ENCODE measurements around the gene GARRE1.
"Not testable (repeated sequence)": the region's sequence is repeated elsewhere in the genome, so short reads cannot be mapped to it uniquely, and the experiment has no call there.

GARRE1 gene

GRCh38 chr19:34232566-34233481 lies 21.5 kb upstream of the GARRE1 start:
- peaks cover 25% of the 10 kb centered on the region for H3K4me1 ChIP-seq (ENCODE audit: control insufficient read depth, insufficient read depth, low read length, unreplicated experiment)
- no peaks in the 10 kb centered on the region for H3K79me2 ChIP-seq (ENCODE audit: control insufficient read depth, insufficient read depth, low read length, unreplicated experiment)
- H3K4me3 ChIP-seq (ENCODE audit: low read depth, low read length): peak overlapping the region; percentile 68
- H3K27me3 ChIP-seq (ENCODE audit: insufficient read depth, low read length): no peaks in the 10 kb centered on the region
- peak overlapping the region; percentile 69 for H3K27ac ChIP-seq (ENCODE audit: low read depth, low read length)
- H2AFZ ChIP-seq (ENCODE audit: low read length, unreplicated experiment): no peak overlapping the region
- H3K36me3 ChIP-seq (ENCODE audit: insufficient read depth, low read length): peaks cover 11% of the 10 kb centered on the region

- Histone ChIP-seq H3K27ac (ENCODE audit: low read depth, low read length) (no peak overlapping the region), H3K36me3 (ENCODE audit: insufficient read depth, low read length) (no peaks in the 10 kb centered on the region), H3K4me1 (ENCODE audit: control insufficient read depth, insufficient read depth, low read length, unreplicated experiment) (peaks cover 20% of the 10 kb centered on the region), H3K79me2 (ENCODE audit: control insufficient read depth, insufficient read depth, low read length, unreplicated experiment) (no peaks in the 10 kb centered on the region), H3K4me3 (ENCODE audit: low read depth, low read length) (no peak overlapping the region), H3K27me3 (ENCODE audit: insufficient read depth, low read length) (no peaks in the 10 kb centered on the region), H2AFZ (ENCODE audit: low read length, unreplicated experiment) (no peak overlapping the region)
Observed at GRCh38 chr19:34235425-34235940, 18.9 kb upstream of the GARRE1 start.

GRCh38 chr19:34236035-34236987 lies 18.0 kb upstream of the GARRE1 start:
- Histone ChIP-seq H3K27me3 (ENCODE audit: insufficient read depth, low read length) (no peaks in the 10 kb centered on the region), H3K36me3 (ENCODE audit: insufficient read depth, low read length) (no peaks in the 10 kb centered on the region), H3K4me3 (ENCODE audit: low read depth, low read length) (no peak overlapping the region), H2AFZ (ENCODE audit: low read length, unreplicated experiment) (no peak overlapping the region), H3K27ac (ENCODE audit: low read depth, low read length) (no peak overlapping the region), H3K79me2 (ENCODE audit: control insufficient read depth, insufficient read depth, low read length, unreplicated experiment) (no peaks in the 10 kb centered on the region), H3K4me1 (ENCODE audit: control insufficient read depth, insufficient read depth, low read length, unreplicated experiment) (peaks cover 17% of the 10 kb centered on the region)

GRCh38 chr19:34237283-34237682 lies 17.1 kb upstream of the GARRE1 start:
- no peak overlapping the region for H3K4me3 ChIP-seq (ENCODE audit: low read depth, low read length)
- no peak overlapping the region for H3K27ac ChIP-seq (ENCODE audit: low read depth, low read length)
- H3K4me1 ChIP-seq (ENCODE audit: control insufficient read depth, insufficient read depth, low read length, unreplicated experiment): peaks cover 12% of the 10 kb centered on the region
- H3K36me3 ChIP-seq (ENCODE audit: insufficient read depth, low read length): no peaks in the 10 kb centered on the region
- H3K27me3 ChIP-seq (ENCODE audit: insufficient read depth, low read length): no peaks in the 10 kb centered on the region
- H3K79me2 ChIP-seq (ENCODE audit: control insufficient read depth, insufficient read depth, low read length, unreplicated experiment): no peaks in the 10 kb centered on the region
- no peak overlapping the region for H2AFZ ChIP-seq (ENCODE audit: low read length, unreplicated experiment)

- Histone ChIP-seq H3K4me1 (ENCODE audit: control insufficient read depth, insufficient read depth, low read length, unreplicated experiment) (peaks cover 6% of the 10 kb centered on the region), H3K79me2 (ENCODE audit: control insufficient read depth, insufficient read depth, low read length, unreplicated experiment) (no peaks in the 10 kb centered on the region), H2AFZ (ENCODE audit: low read length, unreplicated experiment) (no peak overlapping the region), H3K4me3 (ENCODE audit: low read depth, low read length) (no peak overlapping the region), H3K36me3 (ENCODE audit: insufficient read depth, low read length) (no peaks in the 10 kb centered on the region), H3K27me3 (ENCODE audit: insufficient read depth, low read length) (no peaks in the 10 kb centered on the region), H3K27ac (ENCODE audit: low read depth, low read length) (no peak overlapping the region)
Observed at GRCh38 chr19:34237939-34238338, 16.4 kb upstream of the GARRE1 start.

GRCh38 chr19:34241513-34242337 lies 12.6 kb upstream of the GARRE1 start:
- no peak overlapping the region for H3K4me3 ChIP-seq (ENCODE audit: low read depth, low read length)
- H3K27ac ChIP-seq (ENCODE audit: low read depth, low read length): no peak overlapping the region
- no peaks in the 10 kb centered on the region for H3K36me3 ChIP-seq (ENCODE audit: insufficient read depth, low read length)
- H3K79me2 ChIP-seq (ENCODE audit: control insufficient read depth, insufficient read depth, low read length, unreplicated experiment): no peaks in the 10 kb centered on the region
- H3K27me3 ChIP-seq (ENCODE audit: insufficient read depth, low read length): no peaks in the 10 kb centered on the region
- peaks cover 4% of the 10 kb centered on the region for H3K4me1 ChIP-seq (ENCODE audit: control insufficient read depth, insufficient read depth, low read length, unreplicated experiment)
- no peak overlapping the region for H2AFZ ChIP-seq (ENCODE audit: low read length, unreplicated experiment)

- not testable (repeated sequence) for H3K27me3 ChIP-seq (ENCODE audit: insufficient read depth, low read length); H3K79me2 ChIP-seq (ENCODE audit: control insufficient read depth, insufficient read depth, low read length, unreplicated experiment); H3K27ac ChIP-seq (ENCODE audit: low read depth, low read length); H2AFZ ChIP-seq (ENCODE audit: low read length, unreplicated experiment); H3K4me3 ChIP-seq (ENCODE audit: low read depth, low read length); H3K4me1 ChIP-seq (ENCODE audit: control insufficient read depth, insufficient read depth, low read length, unreplicated experiment); H3K36me3 ChIP-seq (ENCODE audit: insufficient read depth, low read length)
Observed at GRCh38 chr19:34243138-34243875, 11.0 kb upstream of the GARRE1 start.

- Histone ChIP-seq H3K36me3 (ENCODE audit: insufficient read depth, low read length) (no peaks in the 10 kb centered on the region), H3K27ac (ENCODE audit: low read depth, low read length) (no peak overlapping the region), H3K27me3 (ENCODE audit: insufficient read depth, low read length) (no peaks in the 10 kb centered on the region), H3K79me2 (ENCODE audit: control insufficient read depth, insufficient read depth, low read length, unreplicated experiment) (no peaks in the 10 kb centered on the region), H3K4me3 (ENCODE audit: low read depth, low read length) (no peak overlapping the region), H3K4me1 (ENCODE audit: control insufficient read depth, insufficient read depth, low read length, unreplicated experiment) (peaks cover 4% of the 10 kb centered on the region), H2AFZ (ENCODE audit: low read length, unreplicated experiment) (no peak overlapping the region)
Observed at GRCh38 chr19:34243876-34244578, 10.3 kb upstream of the GARRE1 start.

GRCh38 chr19:34244611-34245299 lies 9.6 kb upstream of the GARRE1 start:
- no peaks in the 10 kb centered on the region for H3K79me2 ChIP-seq (ENCODE audit: control insufficient read depth, insufficient read depth, low read length, unreplicated experiment)
- H3K4me3 ChIP-seq (ENCODE audit: low read depth, low read length): no peak overlapping the region
- no peaks in the 10 kb centered on the region for H3K27me3 ChIP-seq (ENCODE audit: insufficient read depth, low read length)
- H2AFZ ChIP-seq (ENCODE audit: low read length, unreplicated experiment): no peak overlapping the region
- H3K4me1 ChIP-seq (ENCODE audit: control insufficient read depth, insufficient read depth, low read length, unreplicated experiment): peaks cover 4% of the 10 kb centered on the region
- H3K27ac ChIP-seq (ENCODE audit: low read depth, low read length): no peak overlapping the region
- no peaks in the 10 kb centered on the region for H3K36me3 ChIP-seq (ENCODE audit: insufficient read depth, low read length)
